Smooth muscle cell (in vitro differentiated cells): ENCODE data around the gene TMEM266. TPM values are rescaled to one million over a fixed set of nuclear protein-coding genes. Genes with fewer than 3 reads are reported as not detected.

ENCODE experiments used
- DNase-seq: peaks from one replicate; lab custom pipeline; 2025; ENCODE audit not compliant: unreplicated experiment; lab: John Stamatoyannopoulos, UW
- H2AFZ ChIP-seq: fragments of 200-600 bp; sonication (generic); 2 replicates; pipeline ENCODE4 v1.6.0; 2016; ENCODE audit warnings: antibody characterized with exemption, low read depth, mild to moderate bottlenecking
- H3F3A ChIP-seq: fragments of 200-600 bp; sonication (generic); 2 replicates; pipeline ENCODE4 v1.6.0; 2017; ENCODE audit warnings: antibody characterized with exemption, low read depth
- H3K27ac ChIP-seq: fragments of 200-600 bp; sonication (generic); 2 replicates; pipeline ENCODE4 v1.5.1; 2016; ENCODE audit warnings: low read depth, mild to moderate bottlenecking
- H3K27me3 ChIP-seq: fragments of 200-600 bp; sonication (generic); 2 replicates; pipeline ENCODE4 v1.6.1; 2016; ENCODE audit warnings: low read depth, mild to moderate bottlenecking
- H3K36me3 ChIP-seq: fragments of 200-600 bp; sonication (generic); 2 replicates; pipeline ENCODE4 v1.5.1; 2016; ENCODE audit warnings: low read depth
- H3K4me1 ChIP-seq: fragments of 200-600 bp; sonication (generic); 2 replicates; pipeline ENCODE4 v1.5.1; 2016; ENCODE audit warnings: low read depth
- H3K4me2 ChIP-seq: fragments of 200-600 bp; sonication (generic); 2 replicates; pipeline ENCODE4 v1.6.0; 2016; ENCODE audit warnings: mild to moderate bottlenecking
- H3K4me3 ChIP-seq: fragments of 200-600 bp; sonication (generic); 2 replicates; pipeline ENCODE4 v1.5.1; 2016; ENCODE audit warnings: mild to moderate bottlenecking
- H3K79me2 ChIP-seq: fragments of 200-600 bp; sonication (generic); 2 replicates; pipeline ENCODE4 v1.6.0; 2016; ENCODE audit warnings: low read depth, mild to moderate bottlenecking
- H3K9ac ChIP-seq: fragments of 200-600 bp; sonication (generic); 2 replicates; pipeline ENCODE4 v1.6.0; 2016; ENCODE audit warnings: low read depth
- H3K9me3 ChIP-seq: fragments of 200-600 bp; sonication (generic); replicated peaks from 2 replicates; pipeline ENCODE4 v1.5.1; 2016; ENCODE audit warnings: low read depth
- H4K20me1 ChIP-seq: fragments of 200-600 bp; sonication (generic); 2 replicates; pipeline ENCODE4 v1.6.0; 2016; ENCODE audit warnings: low read depth
- WGBS: methylation state at CpG from one replicate; pipeline ENCODE4 v1.1.7; 2016; ENCODE audit warnings: low lambda C conversion rate; 5-methylcytosine and 5-hydroxymethylcytosine counted together
- polyA plus RNA-seq: library from polyadenylated mRNA; unstranded; fragments of >200 nt; fragmentation: Nextera tagmentation; extraction: Ambion mirVana; gene quantifications from 2 replicates; pipeline ENCODE4 v1.2.1, GENCODE V29; 2016
- total RNA-seq: library from RNA; depleted of rRNA; stranded (reverse); fragments of >200 nt; gene quantifications from 2 replicates; pipeline ENCODE4 v1.2.3, GENCODE V29; 2014
- TF ChIP-seq, protein P1 (sequence below): fragments of 200-600 bp; sonication (generic); IDR thresholded peaks from 2 replicates; pipeline ENCODE4 v1.5.1; 2017; ENCODE audit warnings: borderline replicate concordance, mild to moderate bottlenecking, antibody characterized with exemption; ENCODE audit not compliant: insufficient read depth, poor library complexity, severe bottlenecking

TMEM266 gene
- total and polyA plus RNA-seq, 2 experiments from 2014 or later = 0.27 TPM; not detected in 1

DNA sequence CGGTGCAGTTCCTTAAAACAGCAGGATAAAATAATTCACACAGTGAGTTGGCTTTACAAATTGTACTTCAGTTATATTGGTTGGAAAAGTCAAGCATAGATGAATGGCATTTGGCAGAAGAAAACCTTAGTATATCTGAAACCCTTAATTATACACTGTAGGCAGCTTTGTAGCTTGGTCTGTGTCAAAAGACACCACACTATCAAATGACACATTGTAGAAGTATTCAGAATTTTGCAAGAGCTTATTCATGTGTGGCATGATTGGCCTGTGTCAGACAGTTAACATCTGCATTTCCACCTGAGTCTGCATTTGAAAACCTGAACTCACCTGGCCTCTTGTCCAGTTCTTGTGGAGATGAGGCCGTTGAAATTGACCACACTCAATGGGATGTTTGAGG is 13.8 kb downstream of the TMEM266 start:
- no peak overlapping the region for H3K4me2 ChIP-seq
- H2AFZ ChIP-seq = no peak overlapping the region
- WGBS = 69% methylated on average over 2 of the region's 2 CpGs
- no peaks in the 10 kb centered on the region for H3K9me3 ChIP-seq
- H3K27ac ChIP-seq = no peak overlapping the region
- H3K27me3 ChIP-seq = no peaks in the 10 kb centered on the region
- H3K4me1 ChIP-seq = no peaks in the 10 kb centered on the region
- no peaks in the 10 kb centered on the region for H3K79me2 ChIP-seq
- DNase-seq = no peak
- H3K36me3 ChIP-seq = no peaks in the 10 kb centered on the region
- no peaks in the 10 kb centered on the region for H3F3A ChIP-seq
- no peak overlapping the region for H3K9ac ChIP-seq
- TF ChIP-seq, protein P1, sequence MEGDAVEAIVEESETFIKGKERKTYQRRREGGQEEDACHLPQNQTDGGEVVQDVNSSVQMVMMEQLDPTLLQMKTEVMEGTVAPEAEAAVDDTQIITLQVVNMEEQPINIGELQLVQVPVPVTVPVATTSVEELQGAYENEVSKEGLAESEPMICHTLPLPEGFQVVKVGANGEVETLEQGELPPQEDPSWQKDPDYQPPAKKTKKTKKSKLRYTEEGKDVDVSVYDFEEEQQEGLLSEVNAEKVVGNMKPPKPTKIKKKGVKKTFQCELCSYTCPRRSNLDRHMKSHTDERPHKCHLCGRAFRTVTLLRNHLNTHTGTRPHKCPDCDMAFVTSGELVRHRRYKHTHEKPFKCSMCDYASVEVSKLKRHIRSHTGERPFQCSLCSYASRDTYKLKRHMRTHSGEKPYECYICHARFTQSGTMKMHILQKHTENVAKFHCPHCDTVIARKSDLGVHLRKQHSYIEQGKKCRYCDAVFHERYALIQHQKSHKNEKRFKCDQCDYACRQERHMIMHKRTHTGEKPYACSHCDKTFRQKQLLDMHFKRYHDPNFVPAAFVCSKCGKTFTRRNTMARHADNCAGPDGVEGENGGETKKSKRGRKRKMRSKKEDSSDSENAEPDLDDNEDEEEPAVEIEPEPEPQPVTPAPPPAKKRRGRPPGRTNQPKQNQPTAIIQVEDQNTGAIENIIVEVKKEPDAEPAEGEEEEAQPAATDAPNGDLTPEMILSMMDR = no peak
- no peak overlapping the region for H3K4me3 ChIP-seq
- no peaks in the 10 kb centered on the region for H4K20me1 ChIP-seq

DNA sequence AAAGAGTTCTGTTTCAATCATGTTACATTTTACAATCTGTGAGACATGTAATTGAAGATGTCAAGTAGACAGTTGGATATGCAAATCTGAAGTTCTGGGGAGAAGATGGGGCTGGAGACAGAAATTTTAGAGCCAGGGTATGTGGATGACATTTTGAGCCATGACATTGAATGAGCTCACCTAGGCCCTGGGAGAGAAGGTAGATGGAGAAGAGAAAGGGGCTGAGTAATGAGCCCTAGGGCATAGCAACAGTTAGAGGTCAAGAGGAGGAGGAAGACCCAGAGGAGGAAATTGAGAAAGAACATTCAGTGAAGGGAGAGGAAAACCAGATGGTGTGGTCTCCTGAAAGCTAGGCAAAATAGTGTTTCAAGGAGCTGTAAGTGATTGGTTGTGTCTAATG is 15.3 kb downstream of the TMEM266 start:
- H3K4me2 ChIP-seq = no peak overlapping the region
- no peaks in the 10 kb centered on the region for H3K36me3 ChIP-seq

DNA sequence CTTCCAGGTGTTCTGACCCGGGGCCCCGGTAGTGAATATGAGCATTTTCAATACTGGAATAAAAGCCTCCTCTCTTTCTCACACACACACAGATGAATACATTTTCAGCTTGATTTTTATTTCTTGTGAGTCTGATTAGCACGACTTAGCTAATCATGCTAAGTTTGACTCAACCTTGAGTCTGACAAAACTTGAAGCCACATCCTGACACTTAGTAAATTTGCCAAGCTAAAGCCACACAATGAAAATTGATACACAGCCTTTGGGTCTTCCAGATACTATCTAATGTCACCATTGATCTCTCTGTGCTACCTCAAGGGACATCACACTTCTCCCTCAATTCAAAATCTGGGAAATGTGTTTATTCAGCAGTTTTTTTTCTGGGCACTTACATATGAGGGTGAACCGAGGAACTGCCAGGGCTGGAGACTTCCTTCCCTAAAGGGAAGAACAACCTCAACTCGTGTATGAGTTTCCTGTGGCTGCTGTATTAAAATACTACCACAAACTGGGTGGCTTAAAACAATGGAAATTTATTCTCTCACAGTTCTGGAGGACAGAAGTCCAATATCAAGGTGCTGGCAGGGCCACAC is 18.6 kb downstream of the TMEM266 start:
- Histone ChIP-seq H3K36me3 (no peaks in the 10 kb centered on the region), H3K9me3 (no peaks in the 10 kb centered on the region), H3K4me3 (no peak overlapping the region), H4K20me1 (no peaks in the 10 kb centered on the region), H3K27ac (no peak overlapping the region), H3K4me1 (no peaks in the 10 kb centered on the region), H3K4me2 (no peak overlapping the region), H3K79me2 (no peaks in the 10 kb centered on the region), H3F3A (no peaks in the 10 kb centered on the region), H2AFZ (no peak overlapping the region), H3K27me3 (no peaks in the 10 kb centered on the region), H3K9ac (no peak overlapping the region)
- WGBS = 84% methylated on average over 5 of the region's 5 CpGs
- TF ChIP-seq, protein P1 = no peak
- DNase-seq = no peak

More for the DNA sequence above, 15.3 kb downstream of the TMEM266 start:
- Histone ChIP-seq H3K9ac (no peak overlapping the region), H3K27me3 (no peaks in the 10 kb centered on the region), H2AFZ (no peak overlapping the region), H3K27ac (no peak overlapping the region), H3K4me3 (no peak overlapping the region), H3K4me1 (no peaks in the 10 kb centered on the region), H4K20me1 (no peaks in the 10 kb centered on the region), H3K9me3 (no peaks in the 10 kb centered on the region), H3F3A (no peaks in the 10 kb centered on the region), H3K79me2 (no peaks in the 10 kb centered on the region)
- TF ChIP-seq, protein P1 = no peak
- no peak for DNase-seq

DNA sequence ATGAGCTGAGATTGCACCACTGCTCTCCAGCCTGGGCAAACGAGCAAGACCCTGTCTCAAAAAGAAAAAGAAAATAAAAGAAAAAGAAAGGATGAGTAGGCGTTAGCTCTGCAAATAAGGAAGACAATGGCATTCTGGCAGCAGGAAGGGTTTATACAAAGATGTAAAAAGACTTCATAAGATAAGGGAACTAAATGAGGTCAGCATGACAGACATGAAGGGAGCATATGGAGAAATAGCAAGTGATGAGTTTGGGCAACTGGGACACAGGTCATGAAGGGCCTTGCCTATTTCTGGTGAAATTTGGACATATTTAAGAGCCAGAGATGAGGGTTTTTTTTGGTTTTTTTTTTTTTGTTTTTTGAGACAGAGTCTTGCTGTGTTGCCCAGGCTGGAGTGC is 24.5 kb downstream of the TMEM266 start:
- Histone ChIP-seq H4K20me1 (no peaks in the 10 kb centered on the region), H3K4me2 (no peak overlapping the region), H3K79me2 (no peaks in the 10 kb centered on the region), H3K27ac (no peak overlapping the region), H3F3A (no peaks in the 10 kb centered on the region), H3K4me3 (no peak overlapping the region), H3K4me1 (no peaks in the 10 kb centered on the region), H2AFZ (no peak overlapping the region), H3K36me3 (no peaks in the 10 kb centered on the region), H3K27me3 (peaks cover 4% of the 10 kb centered on the region), H3K9me3 (no peaks in the 10 kb centered on the region), H3K9ac (no peak overlapping the region)
- 88% methylated on average over 2 of the region's 2 CpGs for WGBS
- TF ChIP-seq, protein P1 = no peak
- no peak for DNase-seq
